Tibial artery (tissue), 4 donors: ENCODE results near the gene AHDC1.

Experiments
- DNase-seq, 2 donors: peaks; one replicate each; pipeline ENCODE4 v3.0.0-alpha.2; 2019
- H3K27ac ChIP-seq, 2 donors: fragments of 200-600 bp; sonication (generic) in 1 of 2; 1 replicate in 1 of 2; 2 replicates in 1 of 2; pipeline ENCODE4 v1.5.1; 2018 to 2019; ENCODE audit warnings: mild to moderate bottlenecking in 1 of 2
- H3K27me3 ChIP-seq, 2 donors: fragments of 200-600 bp; sonication (generic) in 1 of 2; one replicate each; pipeline versions ENCODE4 v1.5.1 to v1.6.0; 2016 to 2019
- H3K36me3 ChIP-seq, 3 donors: fragments of 200-600 bp; sonication (generic) in 2 of 3; one replicate each; pipeline ENCODE4 v1.5.1; 2016 to 2019; ENCODE audit warnings: mild to moderate bottlenecking in 2 of 3
- H3K4me1 ChIP-seq, 4 donors: fragments of 200-600 bp; sonication (generic) in 2 of 4; 1 replicate in 3 of 4; 2 replicates in 1 of 4; pipeline ENCODE4 v1.5.1; 2016 to 2019
- H3K4me3 ChIP-seq, 2 donors: fragments of 200-600 bp; sonication (generic) in 1 of 2; 1 replicate in 1 of 2; 2 replicates in 1 of 2; pipeline ENCODE4 v1.5.1; 2018 to 2019; ENCODE audit warnings: mild to moderate bottlenecking in 2 of 2
- H3K9me3 ChIP-seq, 3 donors: fragments of 200-600 bp; sonication (generic) in 1 of 3; one replicate each; pipeline ENCODE4 v1.5.1; 2016 to 2019
- CTCF ChIP-seq, 2 experiments: fragments of 200-600 bp in 1 of 2; fragments of 450-650 bp in 1 of 2; IDR thresholded peaks; one replicate each; pipeline ENCODE4 v1.5.1; 2017 to 2019; ENCODE audit warnings: antibody characterized with exemption in 2 of 2, mild to moderate bottlenecking in 1 of 2, moderate library complexity in 1 of 2
- intact Hi-C: fragments of 100-400 bp; cut with DNase I; formaldehyde crosslinking; loops from one replicate; pipeline ENCODE4 v1.15.0; 2023; ENCODE audit warnings: low total_unique reads

Gene AHDC1

GRCh38 chr1:27593678-27594563, 10.0 kb downstream of the AHDC1 start:
- H3K9me3 ChIP-seq, result no peaks in the 10 kb centered on the region
- H3K36me3 ChIP-seq, result peaks cover 0 to 15% (median 0%) of the 10 kb centered on the region in 3 donors
- no peak for DNase-seq
- no peak for TF ChIP-seq CTCF (IDR thresholded peaks at IDR 0.05)
- intact Hi-C loops, result no loop called here
- H3K27me3 ChIP-seq, result no peaks in the 10 kb centered on the region
- H3K27ac ChIP-seq, result peak overlapping the region; percentile 84 to 97
- no peak overlapping the region for H3K4me3 ChIP-seq
- peaks cover 16 to 100% (median 99%) of the 10 kb centered on the region in 4 donors for H3K4me1 ChIP-seq

- Histone ChIP-seq H3K27ac (peak overlapping the region; percentile 84 to 97), H3K27me3 (no peaks in the 10 kb centered on the region), H3K36me3 (peaks cover 0 to 17% (median 0%) of the 10 kb centered on the region in 3 donors), H3K4me1 (peaks cover 14 to 100% (median 98%) of the 10 kb centered on the region in 4 donors), H3K4me3 (no peak overlapping the region), H3K9me3 (no peaks in the 10 kb centered on the region)
- intact Hi-C loops, result no loop called here
- DNase-seq, result no peak
- TF ChIP-seq CTCF (IDR thresholded peaks at IDR 0.05), result no peak
These were observed 10.8 kb downstream of the AHDC1 start for GRCh38 chr1:27592931-27593677.

GRCh38 chr1:27592232-27592930, 11.6 kb downstream of the AHDC1 start:
- no peak for DNase-seq
- Histone ChIP-seq H3K27ac (peak overlapping the region; percentile 84 to 97), H3K27me3 (no peaks in the 10 kb centered on the region), H3K36me3 (peaks cover 0 to 17% (median 0%) of the 10 kb centered on the region in 3 donors), H3K4me1 (peaks cover 11 to 100% (median 97%) of the 10 kb centered on the region in 4 donors), H3K9me3 (no peaks in the 10 kb centered on the region), H3K4me3 (no peak overlapping the region)
- intact Hi-C loops, result no loop called here
- TF ChIP-seq CTCF (IDR thresholded peaks at IDR 0.05), result no peak

- Histone ChIP-seq H3K4me3 (no peak overlapping the region), H3K27ac (peak overlapping the region; percentile 84 to 97), H3K27me3 (no peaks in the 10 kb centered on the region), H3K4me1 (peaks cover 11 to 100% (median 96%) of the 10 kb centered on the region in 4 donors), H3K36me3 (peaks cover 0 to 17% (median 0%) of the 10 kb centered on the region in 3 donors), H3K9me3 (no peaks in the 10 kb centered on the region)
- intact Hi-C loops, result no loop called here
- no peak for DNase-seq
- TF ChIP-seq CTCF (IDR thresholded peaks at IDR 0.05), result no peak
These were observed 12.3 kb downstream of the AHDC1 start for GRCh38 chr1:27591622-27592021.

GRCh38 chr1:27590917-27591508, 12.9 kb downstream of the AHDC1 start:
- no peak for DNase-seq
- no peaks in the 10 kb centered on the region for H3K9me3 ChIP-seq
- H3K27me3 ChIP-seq, result no peaks in the 10 kb centered on the region
- peaks cover 0 to 15% (median 0%) of the 10 kb centered on the region in 3 donors for H3K36me3 ChIP-seq
- H3K4me1 ChIP-seq, result peaks cover 7 to 100% (median 93%) of the 10 kb centered on the region in 4 donors
- H3K4me3 ChIP-seq, result no peak overlapping the region
- intact Hi-C loops, result no loop called here
- TF ChIP-seq CTCF (IDR thresholded peaks at IDR 0.05), result no peak
- peak overlapping the region; percentile 84 to 97 for H3K27ac ChIP-seq
